Trophoblast cell (in vitro differentiated cells and primary cell): ENCODE results near the gene BCL11B.
"Not testable (repeated sequence)": the region's sequence is repeated elsewhere in the genome, so short reads cannot be mapped to it uniquely, and the experiment has no call there.

Experiments used
- DNase-seq, 2 donors: peaks; one replicate each; pipeline ENCODE4 v3.0.0-alpha.2; 2016
- H2AFZ ChIP-seq: 2 replicates; pipeline ENCODE4 v1.6.1; 2013; ENCODE audit warnings: low read length, moderate library complexity, mild to moderate bottlenecking; ENCODE audit not compliant: insufficient read depth, poor library complexity
- H2AK5ac ChIP-seq: 2 replicates; pipeline ENCODE4 v1.6.1; 2013; ENCODE audit warnings: mild to moderate bottlenecking, low read length
- H2BK120ac ChIP-seq: 2 replicates; pipeline ENCODE4 v1.6.1; 2013; ENCODE audit warnings: low read length, mild to moderate bottlenecking, moderate library complexity; ENCODE audit not compliant: insufficient read depth, poor library complexity
- H2BK12ac ChIP-seq: 2 replicates; pipeline ENCODE4 v1.6.1; 2013; ENCODE audit warnings: mild to moderate bottlenecking, low read length, moderate library complexity
- H2BK5ac ChIP-seq: 2 replicates; pipeline ENCODE4 v1.6.1; 2013; ENCODE audit warnings: low read length, low read depth, moderate library complexity, mild to moderate bottlenecking; ENCODE audit not compliant: poor library complexity
- H3K14ac ChIP-seq: 2 replicates; pipeline ENCODE4 v1.6.1; 2013; ENCODE audit warnings: mild to moderate bottlenecking, low read length
- H3K18ac ChIP-seq: 2 replicates; pipeline ENCODE4 v1.6.1; 2013; ENCODE audit warnings: mild to moderate bottlenecking, low read length
- H3K23ac ChIP-seq: 2 replicates; pipeline ENCODE4 v1.6.1; 2013; ENCODE audit warnings: low read length
- H3K27ac ChIP-seq: 2 replicates; pipeline ENCODE4 v1.5.1; 2013; ENCODE audit warnings: low read depth, mild to moderate bottlenecking, inconsistent platforms, low read length, moderate library complexity
- H3K27me3 ChIP-seq: 2 replicates; pipeline ENCODE4 v1.6.1; 2013; ENCODE audit warnings: inconsistent platforms, mild to moderate bottlenecking, low read length, moderate library complexity; ENCODE audit not compliant: insufficient read depth
- H3K36me3 ChIP-seq, 2 experiments: 1 replicate in 1 of 2; 2 replicates in 1 of 2; pipeline ENCODE4 v1.6.1; 2013; ENCODE audit warnings: low read length in 2 of 2, mild to moderate bottlenecking in 2 of 2, moderate library complexity in 1 of 2; ENCODE audit not compliant: insufficient read depth in 2 of 2, control insufficient read depth in 1 of 2
- H3K4ac ChIP-seq: 2 replicates; pipeline ENCODE4 v1.6.1; 2013; ENCODE audit warnings: low read depth, mild to moderate bottlenecking, low read length, moderate library complexity
- H3K4me1 ChIP-seq, 2 experiments: 1 replicate in 1 of 2; 2 replicates in 1 of 2; pipeline ENCODE4 v1.6.1; 2013; ENCODE audit warnings: low read length in 2 of 2, mild to moderate bottlenecking in 2 of 2, moderate library complexity in 1 of 2; ENCODE audit not compliant: insufficient read depth in 2 of 2, control insufficient read depth in 1 of 2
- H3K4me2 ChIP-seq: 2 replicates; pipeline ENCODE4 v1.6.1; 2013; ENCODE audit warnings: inconsistent platforms, mild to moderate bottlenecking, low read length, moderate library complexity
- H3K4me3 ChIP-seq: 2 replicates; pipeline ENCODE4 v1.5.1; 2013; ENCODE audit warnings: mild to moderate bottlenecking, low read depth, low read length, inconsistent platforms
- H3K79me1 ChIP-seq: one replicate; pipeline ENCODE4 v1.6.1; 2013; ENCODE audit warnings: low read length
- H3K79me2 ChIP-seq: 2 replicates; pipeline ENCODE4 v1.6.1; 2013; ENCODE audit warnings: low read length, mild to moderate bottlenecking; ENCODE audit not compliant: control insufficient read depth, insufficient read depth, poor library complexity
- H3K9ac ChIP-seq: 2 replicates; pipeline ENCODE4 v1.6.1; 2013; ENCODE audit warnings: mild to moderate bottlenecking, low read length
- H3K9me3 ChIP-seq: 2 replicates; pipeline ENCODE4 v1.6.1; 2013; ENCODE audit warnings: low read depth, mild to moderate bottlenecking, control low read depth, inconsistent platforms, low read length; ENCODE audit not compliant: insufficient read depth
- H4K12ac ChIP-seq: 2 replicates; pipeline ENCODE4 v1.6.1; 2013; ENCODE audit warnings: low read depth, mild to moderate bottlenecking, low read length, moderate library complexity
- H4K8ac ChIP-seq: 2 replicates; pipeline ENCODE4 v1.6.1; 2013; ENCODE audit warnings: low read depth, mild to moderate bottlenecking, low read length, moderate library complexity
- H4K91ac ChIP-seq: one replicate; pipeline ENCODE4 v1.6.1; 2013; ENCODE audit warnings: low read depth, mild to moderate bottlenecking, low read length, moderate library complexity
- whole genome bisulfite sequencing: extraction: QIAGEN DNeasy Blood & Tissue Kit; methylation state at CpG from one replicate; pipeline ENCODE4 v1.1.7; 2013; ENCODE audit warnings: missing lambda C conversion rate; ENCODE audit not compliant: insufficient read length, insufficient coverage; ENCODE audit errors: extremely low coverage; 5-methylcytosine and 5-hydroxymethylcytosine counted together

BCL11B gene

DNA sequence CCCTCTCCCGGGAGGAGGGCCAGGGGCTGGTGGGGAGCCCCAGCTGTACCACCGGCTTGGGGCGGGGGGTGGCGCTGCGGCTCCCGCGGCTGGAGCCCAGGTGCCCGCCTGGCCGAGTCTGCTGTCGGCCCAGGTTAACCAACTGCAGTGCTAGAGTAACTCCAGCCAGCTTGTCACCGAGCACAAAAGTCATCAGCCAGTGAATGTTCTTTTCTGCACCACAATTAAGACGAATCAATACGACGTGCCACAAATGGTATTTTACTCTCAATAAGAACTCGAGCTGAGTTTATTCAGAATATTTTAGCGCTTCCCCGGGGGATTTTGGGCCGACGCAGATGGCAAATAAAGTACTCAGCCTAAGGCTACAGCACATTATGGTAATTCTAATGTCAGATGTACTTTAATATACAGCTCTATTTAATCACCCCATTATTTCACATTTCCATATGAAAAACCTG lies 83.2 kb downstream of the BCL11B start:
- Histone ChIP-seq H3K4me1 (no peaks in the 10 kb centered on the region), H2AFZ (no peak overlapping the region), H3K14ac (no peak overlapping the region), H3K4ac (no peak overlapping the region), H2AK5ac (no peak overlapping the region), H3K27ac (no peak overlapping the region), H4K12ac (no peak overlapping the region), H2BK12ac (no peak overlapping the region), H3K36me3 (no peaks in the 10 kb centered on the region), H3K4me3 (no peak overlapping the region), H3K18ac (no peak overlapping the region), H3K9me3 (no peaks in the 10 kb centered on the region), H3K9ac (no peak overlapping the region), H2BK120ac (no peak overlapping the region), H3K27me3 (no peaks in the 10 kb centered on the region), H2BK5ac (no peak overlapping the region), H3K4me2 (no peak overlapping the region), H3K79me1 (no peaks in the 10 kb centered on the region), H3K23ac (no peak overlapping the region), H4K91ac (no peak overlapping the region), H4K8ac (no peak overlapping the region), H3K79me2 (peaks cover 4% of the 10 kb centered on the region)
- no peak for DNase-seq
- no CpG with 5 or more reads among the region's 19 CpGs for WGBS

DNA sequence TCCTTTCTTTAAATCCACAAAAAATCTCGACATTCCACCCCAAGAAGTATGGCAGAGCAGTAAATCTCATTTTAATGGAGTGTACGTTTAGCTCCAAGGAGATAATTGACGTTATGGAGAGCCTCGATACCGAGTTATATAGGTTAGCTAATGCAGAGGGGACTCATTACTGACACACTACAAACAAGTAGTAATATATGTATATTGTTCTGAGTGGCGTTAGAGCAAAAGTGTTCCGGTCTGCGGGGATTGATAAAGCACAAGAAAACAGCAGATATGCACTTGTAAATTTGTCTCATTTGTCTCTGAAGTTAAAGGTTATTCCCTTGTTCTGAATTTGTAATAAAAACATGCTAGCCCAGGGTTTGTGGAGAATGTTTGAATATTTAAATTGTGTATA lies 84.1 kb downstream of the BCL11B start:
- no peak for DNase-seq
- Histone ChIP-seq H3K14ac (no peak overlapping the region), H2AK5ac (no peak overlapping the region), H3K18ac (no peak overlapping the region), H3K4me1 (no peaks in the 10 kb centered on the region), H2BK120ac (no peak overlapping the region), H3K27me3 (no peaks in the 10 kb centered on the region), H3K27ac (no peak overlapping the region), H3K9me3 (no peaks in the 10 kb centered on the region), H4K91ac (no peak overlapping the region), H3K4me3 (no peak overlapping the region), H4K8ac (no peak overlapping the region), H3K4me2 (no peak overlapping the region), H3K79me1 (no peaks in the 10 kb centered on the region), H3K9ac (no peak overlapping the region), H3K79me2 (peaks cover 4% of the 10 kb centered on the region), H3K23ac (no peak overlapping the region), H2BK12ac (no peak overlapping the region), H2AFZ (no peak overlapping the region), H2BK5ac (no peak overlapping the region), H3K36me3 (no peaks in the 10 kb centered on the region), H4K12ac (no peak overlapping the region), H3K4ac (no peak overlapping the region)
- WGBS, result 100% methylated on average over 1 of the region's 8 CpGs

DNA sequence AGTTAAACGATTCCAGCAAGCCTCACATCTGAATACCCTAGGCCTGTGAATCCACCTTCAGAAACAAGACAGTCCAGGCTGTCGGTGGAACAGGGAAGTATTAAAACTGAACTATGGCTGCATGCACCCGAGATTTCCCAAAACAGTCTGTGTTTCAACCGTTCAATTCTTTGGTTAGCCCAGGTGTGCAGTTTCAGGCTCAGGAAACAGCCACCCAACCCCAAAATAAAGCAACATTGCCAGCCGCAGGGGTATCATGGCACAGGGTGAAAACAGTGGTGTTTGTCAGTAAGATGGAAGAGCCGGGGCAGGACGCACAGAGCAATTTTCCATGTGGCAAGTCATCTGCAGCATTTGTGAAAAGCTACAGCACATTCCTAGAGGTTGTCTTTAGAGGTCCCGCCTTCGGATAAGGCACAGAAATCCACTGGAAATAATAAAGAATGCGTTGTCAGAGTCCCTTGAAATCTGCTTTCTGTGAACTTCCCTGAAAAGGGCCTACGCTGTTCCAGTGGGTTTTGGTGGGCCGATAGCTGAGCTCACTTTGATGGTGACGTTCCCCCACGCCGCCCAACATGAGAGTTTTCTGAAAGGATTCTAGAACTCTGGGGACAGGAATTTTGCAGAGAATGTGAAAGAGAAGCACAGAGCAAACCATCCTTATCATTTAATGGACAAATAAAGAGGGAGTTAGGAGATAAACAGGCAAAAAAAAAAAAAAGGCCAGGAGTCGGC lies 84.9 kb downstream of the BCL11B start:
- Histone ChIP-seq H2BK5ac (no peak overlapping the region), H3K9me3 (peaks cover under 1% of the 10 kb centered on the region), H2AK5ac (no peak overlapping the region), H2AFZ (no peak overlapping the region), H3K27me3 (no peaks in the 10 kb centered on the region), H4K8ac (no peak overlapping the region), H3K4ac (no peak overlapping the region), H4K91ac (no peak overlapping the region), H3K36me3 (no peaks in the 10 kb centered on the region), H3K4me2 (no peak overlapping the region), H2BK120ac (no peak overlapping the region), H3K4me1 (no peaks in the 10 kb centered on the region), H4K12ac (no peak overlapping the region), H3K79me2 (peaks cover 4% of the 10 kb centered on the region), H3K4me3 (no peak overlapping the region), H3K23ac (no peak overlapping the region), H3K27ac (no peak overlapping the region), H2BK12ac (no peak overlapping the region), H3K79me1 (no peaks in the 10 kb centered on the region), H3K14ac (no peak overlapping the region), H3K9ac (no peak overlapping the region), H3K18ac (no peak overlapping the region)
- no CpG with 5 or more reads among the region's 16 CpGs for WGBS
- no peak for DNase-seq

DNA sequence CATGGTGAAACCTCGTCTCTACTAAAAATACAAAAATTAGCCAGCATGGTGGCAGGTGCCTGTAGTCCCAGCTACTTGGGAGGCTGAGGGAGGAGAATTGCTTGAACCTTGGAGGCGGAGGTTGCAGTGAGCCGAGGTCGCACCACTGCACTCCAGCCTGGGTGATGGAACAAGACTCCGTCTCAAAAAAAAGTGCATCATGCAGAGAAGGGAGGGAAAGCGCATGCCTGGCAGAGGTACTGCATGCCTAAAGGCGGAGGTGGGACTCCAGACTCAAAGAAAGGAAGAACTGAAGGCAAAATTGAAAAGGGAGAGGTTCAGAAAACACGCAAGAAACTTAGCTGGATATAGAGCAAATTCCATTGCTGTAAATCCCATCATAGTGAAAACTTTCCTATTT lies 85.7 kb downstream of the BCL11B start:
- not testable (repeated sequence) for H3K9me3 ChIP-seq, H3K4me3 ChIP-seq, H2BK120ac ChIP-seq, H3K4me2 ChIP-seq, H2BK5ac ChIP-seq, H2AK5ac ChIP-seq, H3K14ac ChIP-seq, H3K27me3 ChIP-seq, H3K4ac ChIP-seq, H3K79me1 ChIP-seq, H2AFZ ChIP-seq, H3K23ac ChIP-seq, H3K18ac ChIP-seq, H3K27ac ChIP-seq, H4K12ac ChIP-seq, H3K79me2 ChIP-seq, DNase-seq, H2BK12ac ChIP-seq, H4K8ac ChIP-seq, H3K4me1 ChIP-seq, H4K91ac ChIP-seq, H3K36me3 ChIP-seq, H3K9ac ChIP-seq
- no CpG with 5 or more reads among the region's 8 CpGs for WGBS
